LNCAP (cell line): ENCODE measurements around the gene QSOX2.

Experiments used
- CTCF ChIP-seq: fragments of 450-650 bp; IDR thresholded peaks from 2 replicates; pipeline ENCODE4 v1.5.1; 2017; ENCODE audit warnings: mild to moderate bottlenecking

QSOX2 gene

GRCh38 chr9:136255896-136256890, 10.6 kb upstream of the QSOX2 start:
- no peak for TF ChIP-seq CTCF

- no peak for TF ChIP-seq CTCF
Measured at GRCh38 chr9:136255166-136255538, 9.5 kb upstream of the QSOX2 start.

- TF ChIP-seq CTCF: no peak
Measured at GRCh38 chr9:136254381-136255165, 9.0 kb upstream of the QSOX2 start.

- no peak for TF ChIP-seq CTCF
Measured at GRCh38 chr9:136253246-136254130, 7.9 kb upstream of the QSOX2 start.

GRCh38 chr9:136252846-136253245, 7.2 kb upstream of the QSOX2 start:
- no peak for TF ChIP-seq CTCF

- TF ChIP-seq CTCF: no peak
Measured at GRCh38 chr9:136252281-136252680, 6.7 kb upstream of the QSOX2 start.
